ENCODE data around the gene ATP9B.

Gene ATP9B

GRCh38 chr18:79043288-79043687 is 25.9 kb upstream of the ATP9B start:
- no peak for DNase-seq (ENCODE audit: low read depth)
- TF ChIP-seq CTCF (IDR thresholded peaks at IDR 0.05; ENCODE audit: control insufficient read depth, extremely low read depth, insufficient read depth), result no peak
- H3K4me3 ChIP-seq (ENCODE audit: low read depth, low read length), result no peak overlapping the region

GRCh38 chr18:79046522-79046921 is 22.7 kb upstream of the ATP9B start:
- no peak for DNase-seq (ENCODE audit: low read depth)
- no peak for TF ChIP-seq CTCF (IDR thresholded peaks at IDR 0.05; ENCODE audit: control insufficient read depth, extremely low read depth, insufficient read depth)
- H3K4me3 ChIP-seq (ENCODE audit: low read depth, low read length), result no peak overlapping the region

GRCh38 chr18:79047556-79048244 is 21.5 kb upstream of the ATP9B start:
- no peak for DNase-seq (ENCODE audit: low read depth)
- no peak for TF ChIP-seq CTCF (IDR thresholded peaks at IDR 0.05; ENCODE audit: control insufficient read depth, extremely low read depth, insufficient read depth)
- no peak overlapping the region for H3K4me3 ChIP-seq (ENCODE audit: low read depth, low read length)

GRCh38 chr18:79048245-79048632 is 21.0 kb upstream of the ATP9B start:
- H3K4me3 ChIP-seq (ENCODE audit: low read depth, low read length), result no peak overlapping the region
- TF ChIP-seq CTCF (IDR thresholded peaks at IDR 0.05; ENCODE audit: control insufficient read depth, extremely low read depth, insufficient read depth), result no peak
- DNase-seq (ENCODE audit: low read depth), result no peak

- TF ChIP-seq CTCF (IDR thresholded peaks at IDR 0.05; ENCODE audit: control insufficient read depth, extremely low read depth, insufficient read depth), result no peak
- no peak for DNase-seq (ENCODE audit: low read depth)
- no peak overlapping the region for H3K4me3 ChIP-seq (ENCODE audit: low read depth, low read length)
These were observed 19.7 kb upstream of the ATP9B start for GRCh38 chr18:79049506-79049905.

GRCh38 chr18:79050005-79050404 is 19.2 kb upstream of the ATP9B start:
- no peak for TF ChIP-seq CTCF (IDR thresholded peaks at IDR 0.05; ENCODE audit: control insufficient read depth, extremely low read depth, insufficient read depth)
- no peak for DNase-seq (ENCODE audit: low read depth)
- H3K4me3 ChIP-seq (ENCODE audit: low read depth, low read length), result no peak overlapping the region

- no peak overlapping the region for H3K4me3 ChIP-seq (ENCODE audit: low read depth, low read length)
- TF ChIP-seq CTCF (IDR thresholded peaks at IDR 0.05; ENCODE audit: control insufficient read depth, extremely low read depth, insufficient read depth), result no peak
- DNase-seq (ENCODE audit: low read depth), result no peak
These were observed 12.3 kb upstream of the ATP9B start for GRCh38 chr18:79056827-79057367.

All from LNCaP clone FGC (cell line).